Measurements from ENCODE around the gene SDK2.

Gene SDK2

DNA sequence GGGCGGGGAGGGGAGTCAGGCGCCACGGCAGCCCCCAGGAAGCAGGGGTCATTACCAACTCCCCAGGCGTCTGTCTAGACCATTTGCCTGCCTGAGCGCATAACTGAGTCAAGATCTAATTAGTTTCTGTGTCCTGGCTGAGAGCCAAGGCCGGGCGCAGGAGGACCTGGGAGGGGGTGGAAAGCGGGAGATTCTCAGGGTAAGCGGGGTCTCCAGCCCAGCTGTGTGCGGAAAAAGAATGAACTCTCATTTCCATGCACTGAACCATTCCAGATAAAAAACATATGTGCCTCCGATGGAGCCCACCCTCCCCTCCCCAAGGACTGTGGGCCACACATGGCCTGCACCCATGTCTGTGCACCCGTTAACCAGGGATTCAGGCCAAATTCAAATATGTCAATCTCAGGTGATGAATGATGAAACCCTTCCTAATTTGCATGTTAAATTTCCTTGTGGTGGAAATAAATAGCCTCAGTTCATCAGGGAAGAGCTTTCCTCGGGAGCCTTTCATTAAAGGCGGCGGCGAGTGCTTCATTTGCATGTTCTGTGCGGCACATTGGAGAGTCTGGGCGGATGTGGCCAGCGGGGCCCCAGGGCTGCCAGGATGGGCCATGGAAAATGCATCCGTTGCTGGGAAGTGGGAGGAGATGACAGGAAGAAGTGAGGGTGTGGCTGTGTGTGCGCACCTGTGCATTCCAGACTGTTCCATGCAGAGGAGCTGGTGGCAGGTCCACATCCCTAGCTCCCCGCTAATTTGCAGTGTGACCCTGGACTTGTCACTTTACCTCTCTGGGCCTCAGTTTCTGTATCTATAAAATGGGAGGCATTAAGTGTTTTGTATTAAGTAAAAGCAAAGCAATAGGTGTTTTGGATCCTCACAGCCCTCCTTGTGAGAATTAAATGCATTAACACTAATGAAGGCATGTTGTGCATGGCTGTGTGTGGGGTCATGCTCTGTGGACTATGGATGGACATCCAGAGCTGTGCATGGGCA lies 151.1 kb downstream of the SDK2 start:
- TF ChIP-seq, protein P1, sequence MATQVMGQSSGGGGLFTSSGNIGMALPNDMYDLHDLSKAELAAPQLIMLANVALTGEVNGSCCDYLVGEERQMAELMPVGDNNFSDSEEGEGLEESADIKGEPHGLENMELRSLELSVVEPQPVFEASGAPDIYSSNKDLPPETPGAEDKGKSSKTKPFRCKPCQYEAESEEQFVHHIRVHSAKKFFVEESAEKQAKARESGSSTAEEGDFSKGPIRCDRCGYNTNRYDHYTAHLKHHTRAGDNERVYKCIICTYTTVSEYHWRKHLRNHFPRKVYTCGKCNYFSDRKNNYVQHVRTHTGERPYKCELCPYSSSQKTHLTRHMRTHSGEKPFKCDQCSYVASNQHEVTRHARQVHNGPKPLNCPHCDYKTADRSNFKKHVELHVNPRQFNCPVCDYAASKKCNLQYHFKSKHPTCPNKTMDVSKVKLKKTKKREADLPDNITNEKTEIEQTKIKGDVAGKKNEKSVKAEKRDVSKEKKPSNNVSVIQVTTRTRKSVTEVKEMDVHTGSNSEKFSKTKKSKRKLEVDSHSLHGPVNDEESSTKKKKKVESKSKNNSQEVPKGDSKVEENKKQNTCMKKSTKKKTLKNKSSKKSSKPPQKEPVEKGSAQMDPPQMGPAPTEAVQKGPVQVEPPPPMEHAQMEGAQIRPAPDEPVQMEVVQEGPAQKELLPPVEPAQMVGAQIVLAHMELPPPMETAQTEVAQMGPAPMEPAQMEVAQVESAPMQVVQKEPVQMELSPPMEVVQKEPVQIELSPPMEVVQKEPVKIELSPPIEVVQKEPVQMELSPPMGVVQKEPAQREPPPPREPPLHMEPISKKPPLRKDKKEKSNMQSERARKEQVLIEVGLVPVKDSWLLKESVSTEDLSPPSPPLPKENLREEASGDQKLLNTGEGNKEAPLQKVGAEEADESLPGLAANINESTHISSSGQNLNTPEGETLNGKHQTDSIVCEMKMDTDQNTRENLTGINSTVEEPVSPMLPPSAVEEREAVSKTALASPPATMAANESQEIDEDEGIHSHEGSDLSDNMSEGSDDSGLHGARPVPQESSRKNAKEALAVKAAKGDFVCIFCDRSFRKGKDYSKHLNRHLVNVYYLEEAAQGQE (IDR thresholded peaks at IDR 0.05; ENCODE audit: insufficient replicate concordance, low read depth) = no peak
- TF ChIP-seq SPI1 (IDR thresholded peaks at IDR 0.05; ENCODE audit: borderline replicate concordance, low read depth) = no peak
- TF ChIP-seq POLR2AphosphoS5 (IDR thresholded peaks at IDR 0.05; ENCODE audit: low read depth) = no peak
- no peak for TF ChIP-seq GABPA (IDR thresholded peaks at IDR 0.05; ENCODE audit: low read depth)
- TF ChIP-seq, protein P2, sequence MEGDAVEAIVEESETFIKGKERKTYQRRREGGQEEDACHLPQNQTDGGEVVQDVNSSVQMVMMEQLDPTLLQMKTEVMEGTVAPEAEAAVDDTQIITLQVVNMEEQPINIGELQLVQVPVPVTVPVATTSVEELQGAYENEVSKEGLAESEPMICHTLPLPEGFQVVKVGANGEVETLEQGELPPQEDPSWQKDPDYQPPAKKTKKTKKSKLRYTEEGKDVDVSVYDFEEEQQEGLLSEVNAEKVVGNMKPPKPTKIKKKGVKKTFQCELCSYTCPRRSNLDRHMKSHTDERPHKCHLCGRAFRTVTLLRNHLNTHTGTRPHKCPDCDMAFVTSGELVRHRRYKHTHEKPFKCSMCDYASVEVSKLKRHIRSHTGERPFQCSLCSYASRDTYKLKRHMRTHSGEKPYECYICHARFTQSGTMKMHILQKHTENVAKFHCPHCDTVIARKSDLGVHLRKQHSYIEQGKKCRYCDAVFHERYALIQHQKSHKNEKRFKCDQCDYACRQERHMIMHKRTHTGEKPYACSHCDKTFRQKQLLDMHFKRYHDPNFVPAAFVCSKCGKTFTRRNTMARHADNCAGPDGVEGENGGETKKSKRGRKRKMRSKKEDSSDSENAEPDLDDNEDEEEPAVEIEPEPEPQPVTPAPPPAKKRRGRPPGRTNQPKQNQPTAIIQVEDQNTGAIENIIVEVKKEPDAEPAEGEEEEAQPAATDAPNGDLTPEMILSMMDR (IDR thresholded peaks at IDR 0.05; ENCODE audit: insufficient read depth, low read length) = no peak
- no peak overlapping the region for H3K4me3 ChIP-seq (replicated peaks; ENCODE audit: insufficient read depth, low read length)
- DNase-seq (ENCODE audit: low read depth in 1 of 2, low spot score in 1 of 2) = no peak
- no peak overlapping the region for H3K27ac ChIP-seq (replicated peaks)
- H3K27me3 ChIP-seq (ENCODE audit: insufficient read depth, poor library complexity, severe bottlenecking) = no peaks in the 10 kb centered on the region

DNA sequence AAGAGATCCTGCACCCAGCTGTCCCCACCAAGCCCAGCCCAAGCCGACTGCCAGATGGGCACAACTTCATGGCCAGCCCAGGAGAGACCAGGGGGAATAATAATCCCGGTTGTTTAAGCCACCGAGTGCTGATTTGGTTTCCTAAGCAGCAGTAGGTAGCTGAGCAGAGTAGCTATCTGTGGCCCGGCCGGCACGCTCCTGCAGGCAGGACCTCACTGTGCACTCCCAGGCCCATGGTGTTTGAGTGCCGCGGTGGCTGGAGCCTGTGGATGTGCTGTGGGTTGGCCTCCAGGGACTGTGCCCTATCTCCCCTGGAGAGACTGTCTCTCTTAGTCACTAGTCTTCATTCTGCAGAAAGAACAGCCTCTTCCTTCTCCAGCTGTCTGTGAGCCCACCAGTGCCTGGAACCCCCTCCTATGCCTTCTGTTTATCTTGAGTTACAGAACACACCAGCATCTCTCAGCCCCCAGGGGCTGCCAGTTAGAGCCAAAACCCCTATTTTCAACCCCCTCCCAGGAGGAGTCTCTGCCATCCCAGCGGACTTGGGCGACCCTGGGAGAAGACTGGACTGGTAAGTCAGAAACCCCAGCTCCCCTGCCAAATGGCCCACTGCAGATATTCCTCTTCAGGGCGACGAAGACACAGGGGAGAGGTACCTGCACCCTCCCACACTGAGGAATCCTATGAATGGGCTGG lies 152.0 kb downstream of the SDK2 start:
- no peak overlapping the region for H3K4me3 ChIP-seq (replicated peaks; ENCODE audit: insufficient read depth, low read length)
- H3K27ac ChIP-seq (replicated peaks) = no peak overlapping the region
- TF ChIP-seq, protein P1 (IDR thresholded peaks at IDR 0.05; ENCODE audit: insufficient replicate concordance, low read depth) = no peak
- TF ChIP-seq POLR2AphosphoS5 (IDR thresholded peaks at IDR 0.05; ENCODE audit: low read depth) (no peak), GABPA (IDR thresholded peaks at IDR 0.05; ENCODE audit: low read depth) (no peak), SPI1 (IDR thresholded peaks at IDR 0.05; ENCODE audit: borderline replicate concordance, low read depth) (no peak)
- TF ChIP-seq, protein P2 (IDR thresholded peaks at IDR 0.05; ENCODE audit: insufficient read depth, low read length) = no peak
- DNase-seq (ENCODE audit: low read depth in 1 of 2, low spot score in 1 of 2) = no peak
- H3K27me3 ChIP-seq (ENCODE audit: insufficient read depth, poor library complexity, severe bottlenecking) = no peaks in the 10 kb centered on the region

DNA sequence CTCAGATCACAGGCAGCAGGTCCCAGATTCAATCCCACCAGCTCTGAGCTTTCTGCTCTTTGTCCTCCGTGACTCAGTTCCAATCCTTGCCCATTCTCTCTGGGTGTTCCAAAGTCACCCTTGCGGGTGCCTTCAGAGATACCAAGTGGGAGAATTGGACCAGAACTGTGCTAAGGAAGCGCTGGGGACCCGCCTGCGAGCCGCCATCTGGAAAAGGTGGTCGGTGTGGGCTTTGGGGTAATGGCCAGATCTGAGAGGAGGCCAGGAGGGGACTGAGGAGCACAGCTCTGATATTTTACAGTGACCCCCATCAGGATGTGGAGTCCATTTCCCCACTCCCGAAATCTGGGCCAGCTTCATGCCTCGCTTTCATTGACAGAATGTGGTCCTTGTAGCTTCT lies 152.6 kb downstream of the SDK2 start:
- Histone ChIP-seq H3K27me3 (ENCODE audit: insufficient read depth, poor library complexity, severe bottlenecking) (no peaks in the 10 kb centered on the region), H3K27ac (replicated peaks) (no peak overlapping the region), H3K4me3 (replicated peaks; ENCODE audit: insufficient read depth, low read length) (no peak overlapping the region)
- no peak for TF ChIP-seq POLR2AphosphoS5 (IDR thresholded peaks at IDR 0.05; ENCODE audit: low read depth)
- TF ChIP-seq, protein P2 (IDR thresholded peaks at IDR 0.05; ENCODE audit: insufficient read depth, low read length) = no peak
- no peak for TF ChIP-seq GABPA (IDR thresholded peaks at IDR 0.05; ENCODE audit: low read depth)
- no peak for TF ChIP-seq SPI1 (IDR thresholded peaks at IDR 0.05; ENCODE audit: borderline replicate concordance, low read depth)
- TF ChIP-seq, protein P1 (IDR thresholded peaks at IDR 0.05; ENCODE audit: insufficient replicate concordance, low read depth) = no peak
- DNase-seq (ENCODE audit: low read depth in 1 of 2, low spot score in 1 of 2) = no peak
